Measurements from ENCODE around the gene PIEZO2. TPM values are rescaled to one million over a fixed set of nuclear protein-coding genes. Genes with fewer than 3 reads are reported as not detected.

Gene PIEZO2
- total and polyA plus RNA-seq, 11 donors = 0.04 to 4.9 (median 0.20) TPM; not detected in 2

DNA sequence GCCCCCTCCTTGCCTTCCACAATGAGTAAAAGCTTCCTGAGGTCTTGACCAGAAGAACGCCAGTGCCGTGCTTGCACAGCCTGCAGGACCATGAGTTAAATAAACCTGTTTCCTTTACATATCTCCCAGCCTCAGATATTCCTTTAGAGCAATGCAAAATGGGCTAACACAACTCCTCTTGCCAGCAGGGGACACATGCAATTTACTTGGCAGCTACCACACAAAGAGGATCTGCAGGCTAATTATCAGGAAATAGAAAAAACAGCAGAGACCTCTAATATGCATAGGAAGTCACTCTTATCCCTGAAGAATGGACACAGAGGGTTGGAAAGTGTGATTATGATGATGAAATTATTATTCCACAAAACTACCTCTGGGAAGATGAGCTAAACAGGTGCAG, 114.0 kb downstream of the PIEZO2 start:
- H3K4me3 ChIP-seq = no peak overlapping the region
- no peak overlapping the region for H3K27ac ChIP-seq
- H3K4me1 ChIP-seq = no peaks in the 10 kb centered on the region
- intact Hi-C loops (cut with DNase I) = loop anchor here in 2 of 10 donors (5.0 to 10.0 kb wide), 2 partner anchors 183 to 471 kb away; no protein-coding TSS in a partner anchor
- H3K36me3 ChIP-seq = no peaks in the 10 kb centered on the region
- ATAC-seq (no peak), DNase-seq (no peak)
- TF ChIP-seq POLR2A (IDR thresholded peaks at IDR 0.05) = no peak
- WGBS, 4 donors = 60 to 79% (median 69%) methylated on average over 2 of the region's 2 CpGs
- no peaks in the 10 kb centered on the region for H3K27me3 ChIP-seq
- H3K9me3 ChIP-seq = no peaks in the 10 kb centered on the region

DNA sequence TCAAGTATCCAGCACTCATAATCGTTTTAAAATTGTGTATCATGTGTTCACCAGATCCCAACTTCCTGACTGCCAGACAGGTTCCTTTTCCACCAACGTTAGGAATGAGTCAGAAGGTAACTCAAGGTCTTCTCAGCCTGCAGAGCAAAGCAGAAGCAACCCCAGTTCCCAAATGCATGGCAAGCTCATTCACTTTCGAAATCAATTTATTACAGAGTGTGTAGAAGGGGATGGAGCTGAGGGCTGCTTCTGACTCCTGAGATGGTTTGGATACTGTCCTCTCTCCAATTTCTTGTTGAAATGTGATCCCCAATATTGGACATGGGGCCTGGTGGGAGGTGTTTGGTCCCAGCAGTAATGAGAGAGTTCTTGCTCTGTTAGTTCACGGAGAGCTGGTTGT, 114.5 kb downstream of the PIEZO2 start:
- Histone ChIP-seq H3K4me1 (no peaks in the 10 kb centered on the region), H3K27me3 (no peaks in the 10 kb centered on the region), H3K9me3 (no peaks in the 10 kb centered on the region), H3K36me3 (no peaks in the 10 kb centered on the region), H3K4me3 (no peak overlapping the region), H3K27ac (no peak overlapping the region)
- TF ChIP-seq, protein P1, sequence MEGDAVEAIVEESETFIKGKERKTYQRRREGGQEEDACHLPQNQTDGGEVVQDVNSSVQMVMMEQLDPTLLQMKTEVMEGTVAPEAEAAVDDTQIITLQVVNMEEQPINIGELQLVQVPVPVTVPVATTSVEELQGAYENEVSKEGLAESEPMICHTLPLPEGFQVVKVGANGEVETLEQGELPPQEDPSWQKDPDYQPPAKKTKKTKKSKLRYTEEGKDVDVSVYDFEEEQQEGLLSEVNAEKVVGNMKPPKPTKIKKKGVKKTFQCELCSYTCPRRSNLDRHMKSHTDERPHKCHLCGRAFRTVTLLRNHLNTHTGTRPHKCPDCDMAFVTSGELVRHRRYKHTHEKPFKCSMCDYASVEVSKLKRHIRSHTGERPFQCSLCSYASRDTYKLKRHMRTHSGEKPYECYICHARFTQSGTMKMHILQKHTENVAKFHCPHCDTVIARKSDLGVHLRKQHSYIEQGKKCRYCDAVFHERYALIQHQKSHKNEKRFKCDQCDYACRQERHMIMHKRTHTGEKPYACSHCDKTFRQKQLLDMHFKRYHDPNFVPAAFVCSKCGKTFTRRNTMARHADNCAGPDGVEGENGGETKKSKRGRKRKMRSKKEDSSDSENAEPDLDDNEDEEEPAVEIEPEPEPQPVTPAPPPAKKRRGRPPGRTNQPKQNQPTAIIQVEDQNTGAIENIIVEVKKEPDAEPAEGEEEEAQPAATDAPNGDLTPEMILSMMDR (IDR thresholded peaks at IDR 0.05) = no peak
- no peak for TF ChIP-seq POLR2A (IDR thresholded peaks at IDR 0.05)
- intact Hi-C loops (cut with DNase I) = loop anchor here in 2 of 10 donors (5.0 to 10.0 kb wide), 2 partner anchors 183 to 470 kb away; no protein-coding TSS in a partner anchor
- WGBS, 4 donors = 67 to 76% (median 71%) methylated on average over 4 of the region's 4 CpGs
- DNase-seq = no peak
- ATAC-seq = no peak

DNA sequence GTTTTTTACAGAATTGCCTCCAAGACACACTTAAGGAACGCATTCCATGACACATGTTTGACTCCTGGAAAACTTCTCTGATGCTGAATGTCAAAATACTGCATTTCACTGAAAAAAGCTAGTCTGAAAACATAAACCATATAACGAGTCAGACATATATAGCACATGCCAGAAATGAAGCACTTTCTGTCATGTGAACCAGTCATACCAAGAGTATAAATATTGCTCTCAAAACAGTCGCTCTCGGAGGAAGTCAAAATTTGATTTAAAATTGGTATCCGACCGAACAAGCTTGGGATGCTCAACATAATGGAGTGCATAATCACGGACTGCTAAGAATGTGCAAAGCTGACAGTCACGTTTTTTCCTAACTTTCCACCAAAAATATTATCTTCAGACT, 115.9 kb downstream of the PIEZO2 start:
- no peaks in the 10 kb centered on the region for H3K4me1 ChIP-seq

DNA sequence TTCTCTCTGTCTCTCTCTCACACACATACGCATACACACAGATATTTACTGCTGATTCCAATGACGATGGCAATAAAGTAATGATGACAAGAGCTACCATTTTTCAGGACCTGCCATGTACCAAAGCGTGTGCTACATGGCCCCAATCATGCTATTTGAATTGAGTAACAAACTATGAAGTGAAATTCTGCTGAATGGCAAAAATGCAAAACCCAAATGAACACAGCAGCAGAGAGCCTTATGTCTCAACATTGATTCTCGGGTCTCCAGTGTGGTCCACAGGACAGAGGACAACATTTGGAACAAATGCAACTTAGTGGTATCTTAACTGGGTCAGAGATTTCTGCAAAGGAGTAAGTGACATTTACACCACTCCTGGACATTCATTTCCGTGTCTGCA, 117.4 kb downstream of the PIEZO2 start:
- Histone ChIP-seq H3K4me1 (peaks cover 0 to 5% (median 0%) of the 10 kb centered on the region in 12 donors), H3K27me3 (no peaks in the 10 kb centered on the region), H3K9me3 (no peaks in the 10 kb centered on the region), H3K36me3 (no peaks in the 10 kb centered on the region), H3K27ac (no peak overlapping the region), H3K4me3 (no peak overlapping the region)
- intact Hi-C loops (cut with DNase I) = loop anchor here in 1 of 10 donors (10.0 kb wide), 1 partner anchor 467 kb away; no protein-coding TSS in a partner anchor
- ATAC-seq (no peak), DNase-seq (no peak)
- TF ChIP-seq, protein P1 (IDR thresholded peaks at IDR 0.05) = no peak
- TF ChIP-seq POLR2A (IDR thresholded peaks at IDR 0.05) = no peak
- 92 to 95% (median 93%) methylated on average over 5 of the region's 5 CpGs for WGBS, 4 donors

More for the DNA sequence above, 115.9 kb downstream of the PIEZO2 start:
- ATAC-seq = no peak
- intact Hi-C loops (cut with DNase I) = loop anchor here in 1 of 10 donors (10.0 kb wide), 1 partner anchor 469 kb away; no protein-coding TSS in a partner anchor
- Histone ChIP-seq H3K9me3 (no peaks in the 10 kb centered on the region), H3K4me3 (no peak overlapping the region), H3K27me3 (no peaks in the 10 kb centered on the region), H3K36me3 (no peaks in the 10 kb centered on the region), H3K27ac (no peak overlapping the region)
- 92 to 96% (median 96%) methylated on average over 8 of the region's 8 CpGs for WGBS, 4 donors
- TF ChIP-seq, protein P1 (IDR thresholded peaks at IDR 0.05) = no peak
- no peak for TF ChIP-seq POLR2A (IDR thresholded peaks at IDR 0.05)
- DNase-seq = no peak

DNA sequence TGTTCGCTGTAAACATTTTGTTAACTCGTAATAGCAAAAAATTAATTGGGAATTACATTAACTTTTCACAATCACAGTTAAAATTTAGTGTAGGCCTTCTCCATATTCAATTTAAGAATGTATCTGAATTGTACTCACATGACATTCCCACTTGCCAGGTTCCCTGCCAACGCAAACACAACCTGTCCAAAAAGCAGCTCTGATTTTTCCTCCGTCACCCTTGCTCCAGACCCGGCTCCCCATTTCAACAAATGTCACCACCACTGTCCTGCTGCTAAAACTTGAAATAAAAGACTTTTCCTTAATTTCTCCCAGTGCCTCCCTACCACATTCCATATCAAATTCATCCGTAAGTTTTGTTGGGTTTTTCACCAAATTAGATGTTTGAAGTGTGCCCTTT, 120.3 kb downstream of the PIEZO2 start:
- ATAC-seq (no peak), DNase-seq (no peak)
- Histone ChIP-seq H3K27ac (no peak overlapping the region), H3K4me3 (no peak overlapping the region), H3K4me1 (peaks cover 0 to 5% (median 0%) of the 10 kb centered on the region in 12 donors), H3K9me3 (no peaks in the 10 kb centered on the region), H3K27me3 (no peaks in the 10 kb centered on the region), H3K36me3 (no peaks in the 10 kb centered on the region)
- WGBS, 4 donors = 94 to 96% (median 95%) methylated on average over 6 of the region's 6 CpGs
- TF ChIP-seq, protein P1 (IDR thresholded peaks at IDR 0.05) = no peak
- no peak for TF ChIP-seq POLR2A (IDR thresholded peaks at IDR 0.05)
- intact Hi-C loops (cut with DNase I) = no loop called here

Data from heart left ventricle (tissue), 16 donors.